GM19467 (cell line): ENCODE results near the gene ARMC8.

Source experiments
- ATAC-seq: cut with Tn5 transposase; IDR thresholded peaks from one replicate; pipeline ENCODE4 v1.9.1; 2021; ENCODE audit warnings: mild to moderate bottlenecking, moderate library complexity; ENCODE audit not compliant: unreplicated experiment

The ARMC8 gene

GRCh38 chr3:138197058-138197457, 10.0 kb downstream of the ARMC8 start:
- ATAC-seq = no peak

GRCh38 chr3:138197524-138197923, 10.4 kb downstream of the ARMC8 start:
- ATAC-seq = no peak

DNA sequence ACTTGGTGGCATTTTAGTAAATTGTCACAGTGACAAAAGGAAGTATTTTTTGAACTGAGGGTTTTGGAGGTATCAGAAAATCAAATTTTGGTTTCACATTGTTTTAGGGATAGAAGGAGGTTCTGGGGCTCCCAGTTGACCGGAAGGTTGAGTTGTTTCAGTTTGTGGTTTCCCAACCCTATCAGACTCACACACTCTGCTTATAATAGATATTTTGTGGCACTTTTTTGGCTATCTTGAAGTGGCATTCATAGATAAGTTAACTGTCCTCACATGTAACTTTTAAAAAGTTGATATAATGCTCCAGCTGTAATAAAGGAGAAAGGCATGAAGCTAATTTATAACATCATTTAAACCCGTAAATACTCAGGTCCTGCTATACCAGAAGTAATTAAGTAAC, 12.8 kb downstream of the ARMC8 start:
- no peak for ATAC-seq

DNA sequence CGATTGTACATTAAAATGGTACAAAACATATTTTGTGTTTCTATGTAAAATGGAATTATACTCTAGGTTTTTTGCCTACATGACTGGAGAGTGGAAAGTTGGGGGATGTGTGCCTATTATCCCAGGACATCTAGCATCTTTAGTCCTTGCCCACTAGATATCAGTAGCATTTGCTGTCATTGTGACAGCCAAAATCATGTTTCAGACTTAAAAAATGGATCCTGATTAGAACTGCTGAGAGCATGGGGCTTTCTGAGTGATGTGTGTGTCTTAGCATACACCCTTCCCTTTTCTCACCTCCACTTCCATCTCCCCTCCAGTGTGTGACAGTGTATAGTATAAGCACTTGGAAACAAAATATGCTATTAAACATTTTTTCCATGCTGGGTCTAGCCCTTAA, 13.3 kb downstream of the ARMC8 start:
- no peak for ATAC-seq

DNA sequence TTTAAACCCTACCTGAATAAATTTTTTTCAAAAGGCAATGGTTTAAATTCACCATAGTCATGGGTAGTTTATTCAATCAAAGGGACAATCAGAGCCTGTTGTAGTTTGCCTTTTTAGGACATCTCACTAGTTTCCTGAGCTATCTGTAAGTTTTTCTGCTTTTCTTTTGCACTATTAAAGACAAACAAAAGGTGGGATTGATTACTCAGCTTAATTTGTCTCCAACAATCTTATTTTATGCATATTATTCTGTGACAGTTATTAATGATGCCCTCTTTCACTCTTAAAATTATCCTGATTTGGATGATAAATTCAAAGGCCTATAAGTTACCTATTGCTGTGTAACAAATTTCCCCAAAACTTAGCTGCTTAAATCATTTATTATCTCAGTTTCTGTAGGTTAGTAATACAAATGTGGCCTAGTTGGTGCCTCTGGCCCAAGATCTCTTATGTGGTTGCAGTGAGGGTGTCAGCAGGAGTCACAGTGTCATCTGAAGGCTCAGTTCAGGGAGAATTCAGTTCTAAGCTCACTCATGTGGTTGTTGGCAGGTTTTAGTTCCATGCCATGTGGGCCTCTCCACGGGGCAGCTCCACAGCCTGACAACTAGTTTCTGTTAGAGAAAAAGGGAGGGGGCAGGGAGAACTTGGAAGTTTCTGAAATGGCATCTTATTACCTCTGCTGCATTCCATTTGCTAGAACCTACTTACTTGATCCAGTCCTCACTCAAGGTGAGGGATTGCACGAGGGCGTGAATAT, 16.0 kb downstream of the ARMC8 start:
- no peak for ATAC-seq

DNA sequence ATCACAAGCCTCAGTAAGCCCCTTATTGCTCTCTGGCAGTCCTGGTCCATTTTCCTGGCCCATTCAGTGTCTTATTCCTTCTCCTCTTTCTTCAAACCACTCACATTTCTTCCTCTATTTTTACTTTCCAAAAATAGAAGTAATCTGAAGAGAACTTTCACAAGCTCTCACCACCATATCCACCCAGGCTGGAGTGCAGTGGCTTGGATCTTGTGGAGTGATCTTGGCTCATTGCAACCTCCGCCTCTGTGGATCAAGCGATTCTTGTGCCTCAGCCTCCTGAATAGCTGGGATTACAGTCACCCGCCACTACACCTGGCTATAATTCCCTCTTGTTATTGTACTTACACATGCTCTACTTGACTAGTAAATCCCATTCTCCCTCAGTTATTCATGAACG, 16.8 kb downstream of the ARMC8 start:
- no peak for ATAC-seq

- no peak for ATAC-seq
Measured at GRCh38 chr3:138205527-138205926, 18.4 kb downstream of the ARMC8 start.

GRCh38 chr3:138206196-138206595, 19.1 kb downstream of the ARMC8 start:
- ATAC-seq = no peak

DNA sequence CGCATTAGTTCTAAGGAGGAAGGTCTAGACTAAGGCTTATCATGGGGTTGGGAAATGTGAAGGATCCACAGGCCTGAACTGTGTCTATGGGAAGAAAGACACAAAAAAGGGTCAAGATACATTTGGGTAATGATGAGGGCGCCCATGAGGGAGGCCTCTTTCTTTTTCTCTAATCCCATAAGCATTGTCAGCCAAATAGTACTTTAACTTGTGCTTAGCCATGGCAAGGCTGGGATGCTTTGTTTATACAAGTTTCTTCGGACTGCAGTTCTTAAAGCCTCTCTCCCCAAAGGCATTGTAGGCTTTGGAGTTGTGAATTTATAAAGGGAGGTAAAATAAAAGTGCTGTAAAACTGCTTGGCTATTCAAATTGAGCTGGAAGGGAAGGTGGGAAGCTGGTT, 23.4 kb downstream of the ARMC8 start:
- no peak for ATAC-seq

- ATAC-seq = no peak
Measured at GRCh38 chr3:138213398-138214085, 26.4 kb downstream of the ARMC8 start.

- no peak for ATAC-seq
Measured at GRCh38 chr3:138219255-138219654, 32.2 kb downstream of the ARMC8 start.

GRCh38 chr3:138220242-138220641, 33.1 kb downstream of the ARMC8 start:
- ATAC-seq = no peak

- ATAC-seq = no peak
Measured at GRCh38 chr3:138220788-138221187, 33.7 kb downstream of the ARMC8 start.

- no peak for ATAC-seq
Measured at GRCh38 chr3:138222131-138222941, 35.2 kb downstream of the ARMC8 start.

DNA sequence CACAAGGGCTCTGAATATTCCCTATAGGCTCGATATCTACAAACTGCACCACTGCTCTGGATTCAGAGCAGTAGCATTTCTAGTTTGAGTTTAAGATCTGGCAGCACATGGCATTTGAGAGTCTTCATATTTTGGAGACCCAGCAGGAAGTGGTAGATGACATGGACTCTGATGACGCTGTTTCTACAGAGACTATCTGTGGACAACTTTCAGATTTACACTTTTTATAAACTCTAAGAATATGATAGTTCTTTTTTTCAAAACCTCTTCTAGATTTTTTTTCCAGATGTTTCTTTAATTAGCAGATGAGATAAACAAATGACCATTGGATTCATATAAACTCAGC, 35.8 kb downstream of the ARMC8 start:
- no peak for ATAC-seq

DNA sequence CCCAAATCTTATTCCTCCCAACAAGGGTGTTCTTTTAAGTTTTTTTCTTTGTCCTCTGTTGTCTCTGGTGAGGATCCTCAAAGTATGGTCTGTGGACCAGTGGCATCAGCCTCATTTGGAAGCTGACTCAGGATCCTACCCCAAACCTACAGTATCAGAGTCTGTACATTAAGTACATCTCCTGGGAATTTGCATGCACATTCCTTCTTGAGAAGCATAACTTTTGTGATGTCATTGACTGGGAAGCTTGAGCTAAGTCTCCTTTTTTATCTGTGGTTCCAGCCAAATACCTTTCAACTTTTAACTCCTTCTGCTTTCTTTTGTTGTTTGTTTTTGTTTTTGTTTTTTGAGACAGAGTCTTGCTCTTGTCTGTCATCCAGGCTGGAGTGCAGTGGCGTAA, 40.5 kb downstream of the ARMC8 start:
- ATAC-seq = no peak

- no peak for ATAC-seq
Measured at GRCh38 chr3:138230525-138230924, 43.4 kb downstream of the ARMC8 start.

GRCh38 chr3:138232705-138233364, 45.7 kb downstream of the ARMC8 start:
- ATAC-seq = no peak

GRCh38 chr3:138234401-138235179, 47.5 kb downstream of the ARMC8 start:
- ATAC-seq = no peak

DNA sequence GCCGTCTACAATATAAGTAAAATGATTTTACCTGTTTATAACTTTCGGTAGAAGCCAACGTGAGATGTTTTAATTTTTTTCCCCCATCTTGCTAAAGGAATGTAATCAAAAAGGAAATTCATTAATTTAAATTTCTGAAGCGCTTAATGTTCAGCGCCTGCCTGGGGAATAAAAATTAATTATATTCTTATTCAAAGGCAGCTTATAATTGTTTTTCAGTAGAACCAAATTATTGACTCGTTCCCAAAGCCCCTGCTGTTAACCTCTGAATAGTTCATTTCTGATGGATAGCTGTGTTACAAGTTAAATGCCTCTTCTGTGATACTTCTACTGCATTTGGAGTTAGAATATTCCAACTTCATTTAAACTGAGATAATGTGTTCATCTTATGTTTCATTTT, 51.6 kb downstream of the ARMC8 start:
- ATAC-seq = no peak

GRCh38 chr3:138241061-138241460, 54.0 kb downstream of the ARMC8 start:
- no peak for ATAC-seq
